Trophoblast cell (in vitro differentiated cells and primary cell): ENCODE measurements around the gene TGM5.

ENCODE experiments used
- DNase-seq, 2 donors: peaks; one replicate each; pipeline ENCODE4 v3.0.0-alpha.2; 2016
- H2AFZ ChIP-seq: 2 replicates; pipeline ENCODE4 v1.6.1; 2013; ENCODE audit warnings: low read length, moderate library complexity, mild to moderate bottlenecking; ENCODE audit not compliant: insufficient read depth, poor library complexity
- H2AK5ac ChIP-seq: 2 replicates; pipeline ENCODE4 v1.6.1; 2013; ENCODE audit warnings: mild to moderate bottlenecking, low read length
- H2BK120ac ChIP-seq: 2 replicates; pipeline ENCODE4 v1.6.1; 2013; ENCODE audit warnings: low read length, mild to moderate bottlenecking, moderate library complexity; ENCODE audit not compliant: insufficient read depth, poor library complexity
- H2BK12ac ChIP-seq: 2 replicates; pipeline ENCODE4 v1.6.1; 2013; ENCODE audit warnings: mild to moderate bottlenecking, low read length, moderate library complexity
- H2BK5ac ChIP-seq: 2 replicates; pipeline ENCODE4 v1.6.1; 2013; ENCODE audit warnings: low read length, low read depth, moderate library complexity, mild to moderate bottlenecking; ENCODE audit not compliant: poor library complexity
- H3K14ac ChIP-seq: 2 replicates; pipeline ENCODE4 v1.6.1; 2013; ENCODE audit warnings: mild to moderate bottlenecking, low read length
- H3K18ac ChIP-seq: 2 replicates; pipeline ENCODE4 v1.6.1; 2013; ENCODE audit warnings: mild to moderate bottlenecking, low read length
- H3K23ac ChIP-seq: 2 replicates; pipeline ENCODE4 v1.6.1; 2013; ENCODE audit warnings: low read length
- H3K27ac ChIP-seq: 2 replicates; pipeline ENCODE4 v1.5.1; 2013; ENCODE audit warnings: low read depth, mild to moderate bottlenecking, inconsistent platforms, low read length, moderate library complexity
- H3K27me3 ChIP-seq: 2 replicates; pipeline ENCODE4 v1.6.1; 2013; ENCODE audit warnings: inconsistent platforms, mild to moderate bottlenecking, low read length, moderate library complexity; ENCODE audit not compliant: insufficient read depth
- H3K36me3 ChIP-seq, 2 experiments: 1 replicate in 1 of 2; 2 replicates in 1 of 2; pipeline ENCODE4 v1.6.1; 2013; ENCODE audit warnings: low read length in 2 of 2, mild to moderate bottlenecking in 2 of 2, moderate library complexity in 1 of 2; ENCODE audit not compliant: insufficient read depth in 2 of 2, control insufficient read depth in 1 of 2
- H3K4ac ChIP-seq: 2 replicates; pipeline ENCODE4 v1.6.1; 2013; ENCODE audit warnings: low read depth, mild to moderate bottlenecking, low read length, moderate library complexity
- H3K4me1 ChIP-seq, 2 experiments: 1 replicate in 1 of 2; 2 replicates in 1 of 2; pipeline ENCODE4 v1.6.1; 2013; ENCODE audit warnings: low read length in 2 of 2, mild to moderate bottlenecking in 2 of 2, moderate library complexity in 1 of 2; ENCODE audit not compliant: insufficient read depth in 2 of 2, control insufficient read depth in 1 of 2
- H3K4me2 ChIP-seq: 2 replicates; pipeline ENCODE4 v1.6.1; 2013; ENCODE audit warnings: inconsistent platforms, mild to moderate bottlenecking, low read length, moderate library complexity
- H3K4me3 ChIP-seq: 2 replicates; pipeline ENCODE4 v1.5.1; 2013; ENCODE audit warnings: mild to moderate bottlenecking, low read depth, low read length, inconsistent platforms
- H3K79me1 ChIP-seq: one replicate; pipeline ENCODE4 v1.6.1; 2013; ENCODE audit warnings: low read length
- H3K79me2 ChIP-seq: 2 replicates; pipeline ENCODE4 v1.6.1; 2013; ENCODE audit warnings: low read length, mild to moderate bottlenecking; ENCODE audit not compliant: control insufficient read depth, insufficient read depth, poor library complexity
- H3K9ac ChIP-seq: 2 replicates; pipeline ENCODE4 v1.6.1; 2013; ENCODE audit warnings: mild to moderate bottlenecking, low read length
- H3K9me3 ChIP-seq: 2 replicates; pipeline ENCODE4 v1.6.1; 2013; ENCODE audit warnings: low read depth, mild to moderate bottlenecking, control low read depth, inconsistent platforms, low read length; ENCODE audit not compliant: insufficient read depth
- H4K12ac ChIP-seq: 2 replicates; pipeline ENCODE4 v1.6.1; 2013; ENCODE audit warnings: low read depth, mild to moderate bottlenecking, low read length, moderate library complexity
- H4K8ac ChIP-seq: 2 replicates; pipeline ENCODE4 v1.6.1; 2013; ENCODE audit warnings: low read depth, mild to moderate bottlenecking, low read length, moderate library complexity
- H4K91ac ChIP-seq: one replicate; pipeline ENCODE4 v1.6.1; 2013; ENCODE audit warnings: low read depth, mild to moderate bottlenecking, low read length, moderate library complexity
- WGBS: extraction: QIAGEN DNeasy Blood & Tissue Kit; methylation state at CpG from one replicate; pipeline ENCODE4 v1.1.7; 2013; ENCODE audit warnings: missing lambda C conversion rate; ENCODE audit not compliant: insufficient read length, insufficient coverage; ENCODE audit errors: extremely low coverage; 5-methylcytosine and 5-hydroxymethylcytosine counted together

Gene TGM5

GRCh38 chr15:43267439-43267838 lies 711 bp upstream of the TGM5 start:
- no CpG with 5 or more reads among the region's 2 CpGs for WGBS
- no peak overlapping the region for H3K4ac ChIP-seq

GRCh38 chr15:43266386-43266785 lies 342 bp downstream of the TGM5 start:
- Histone ChIP-seq H3K14ac (no peak overlapping the region), H3K27me3 (no peaks in the 10 kb centered on the region), H2BK120ac (no peak overlapping the region), H3K9me3 (peaks cover 2% of the 10 kb centered on the region), H3K79me1 (no peaks in the 10 kb centered on the region), H3K18ac (no peak overlapping the region), H4K8ac (no peak overlapping the region), H3K23ac (no peak overlapping the region), H3K4me2 (no peak overlapping the region), H2BK5ac (no peak overlapping the region), H2BK12ac (no peak overlapping the region), H3K9ac (no peak overlapping the region), H3K27ac (no peak overlapping the region), H2AK5ac (no peak overlapping the region), H3K79me2 (no peaks in the 10 kb centered on the region), H3K4me3 (no peak overlapping the region), H3K4ac (no peak overlapping the region), H3K36me3 (no peaks in the 10 kb centered on the region), H4K12ac (no peak overlapping the region), H4K91ac (no peak overlapping the region), H3K4me1 (no peaks in the 10 kb centered on the region), H2AFZ (no peak overlapping the region)
- DNase-seq, result no peak
- no CpG with 5 or more reads among the region's 2 CpGs for WGBS

More at GRCh38 chr15:43267439-43267838, 711 bp upstream of the TGM5 start:
- no peak overlapping the region for H3K18ac ChIP-seq
- no peaks in the 10 kb centered on the region for H3K79me1 ChIP-seq
- no peak overlapping the region for H3K23ac ChIP-seq
- DNase-seq, result no peak
- H3K14ac ChIP-seq, result no peak overlapping the region
- no peak overlapping the region for H3K9ac ChIP-seq
- no peak overlapping the region for H2BK120ac ChIP-seq
- H3K36me3 ChIP-seq, result no peaks in the 10 kb centered on the region
- H3K27me3 ChIP-seq, result no peaks in the 10 kb centered on the region
- H3K4me3 ChIP-seq, result no peak overlapping the region
- H3K27ac ChIP-seq, result no peak overlapping the region
- H3K4me2 ChIP-seq, result no peak overlapping the region
- no peak overlapping the region for H4K12ac ChIP-seq
- H2BK5ac ChIP-seq, result no peak overlapping the region
- H4K91ac ChIP-seq, result no peak overlapping the region
- no peaks in the 10 kb centered on the region for H3K79me2 ChIP-seq
- no peak overlapping the region for H4K8ac ChIP-seq
- peaks cover 2% of the 10 kb centered on the region for H3K9me3 ChIP-seq
- no peaks in the 10 kb centered on the region for H3K4me1 ChIP-seq
- H2AK5ac ChIP-seq, result no peak overlapping the region
- no peak overlapping the region for H2AFZ ChIP-seq
- no peak overlapping the region for H2BK12ac ChIP-seq

DNA sequence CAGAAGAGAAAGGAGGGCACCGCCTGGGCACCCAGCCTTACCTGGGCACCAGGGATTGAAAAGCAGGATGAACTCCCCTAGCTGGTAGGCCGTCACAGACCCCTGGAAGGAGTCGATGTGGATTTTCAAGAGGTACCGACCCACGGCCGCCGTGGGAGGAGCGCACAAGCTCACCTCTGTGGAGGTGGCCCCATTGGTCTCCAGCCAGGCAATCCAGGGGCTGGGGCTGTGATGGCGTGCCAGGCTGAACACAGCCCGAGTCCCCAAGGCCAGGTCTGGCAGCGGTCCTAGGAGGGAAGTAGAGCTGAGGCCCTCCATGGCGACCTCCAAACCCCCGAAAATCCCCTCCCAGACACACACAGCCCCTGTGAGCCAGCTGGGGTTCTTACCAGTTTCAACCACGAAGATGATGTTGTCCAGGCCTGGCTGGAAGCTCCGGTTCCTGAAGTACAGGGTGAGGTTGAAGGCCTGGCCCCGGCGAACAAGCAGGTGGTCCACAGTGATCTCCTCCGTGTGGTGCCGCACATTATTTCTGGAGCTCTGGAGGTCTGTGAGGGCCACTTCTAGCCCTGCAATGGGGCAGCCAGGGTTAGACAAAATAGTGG lies 6.6 kb downstream of the TGM5 start:
- WGBS, result no CpG with 5 or more reads among the region's 19 CpGs

GRCh38 chr15:43258781-43259180 lies 7.9 kb downstream of the TGM5 start:
- H3K27me3 ChIP-seq, result no peaks in the 10 kb centered on the region
- no peak overlapping the region for H3K4ac ChIP-seq
- no peaks in the 10 kb centered on the region for H3K36me3 ChIP-seq
- DNase-seq, result no peak
- no peak overlapping the region for H3K23ac ChIP-seq
- H2BK5ac ChIP-seq, result no peak overlapping the region
- H2BK120ac ChIP-seq, result no peak overlapping the region
- no peak overlapping the region for H2AFZ ChIP-seq
- H3K14ac ChIP-seq, result no peak overlapping the region
- no peak overlapping the region for H4K91ac ChIP-seq
- no peak overlapping the region for H3K18ac ChIP-seq
- H4K8ac ChIP-seq, result no peak overlapping the region
- no peak overlapping the region for H3K4me3 ChIP-seq
- H4K12ac ChIP-seq, result no peak overlapping the region
- no peak overlapping the region for H3K9ac ChIP-seq
- no peak overlapping the region for H2BK12ac ChIP-seq
- no peaks in the 10 kb centered on the region for H3K79me2 ChIP-seq
- no peak overlapping the region for H3K4me2 ChIP-seq
- no peak overlapping the region for H3K27ac ChIP-seq
- H3K9me3 ChIP-seq, result peaks cover 2% of the 10 kb centered on the region
- WGBS, result no CpG with 5 or more reads among the region's 8 CpGs
- H3K79me1 ChIP-seq, result no peaks in the 10 kb centered on the region
- H2AK5ac ChIP-seq, result no peak overlapping the region
- no peaks in the 10 kb centered on the region for H3K4me1 ChIP-seq

More for the DNA sequence above, 6.6 kb downstream of the TGM5 start:
- Histone ChIP-seq H3K4me3 (no peak overlapping the region), H3K27ac (no peak overlapping the region), H4K91ac (no peak overlapping the region), H2BK120ac (no peak overlapping the region), H3K79me1 (no peaks in the 10 kb centered on the region), H3K79me2 (no peaks in the 10 kb centered on the region), H4K8ac (no peak overlapping the region), H2BK12ac (no peak overlapping the region), H4K12ac (no peak overlapping the region), H2AFZ (no peak overlapping the region), H3K9ac (no peak overlapping the region), H3K14ac (no peak overlapping the region), H2BK5ac (no peak overlapping the region), H3K27me3 (no peaks in the 10 kb centered on the region), H3K18ac (no peak overlapping the region), H3K36me3 (no peaks in the 10 kb centered on the region), H2AK5ac (no peak overlapping the region), H3K4ac (no peak overlapping the region), H3K23ac (no peak overlapping the region), H3K4me1 (no peaks in the 10 kb centered on the region), H3K9me3 (peaks cover 2% of the 10 kb centered on the region), H3K4me2 (no peak overlapping the region)
- DNase-seq, result no peak
